Transverse colon (tissue), 4 donors: ENCODE data around the gene RIMS1.
A peak's percentile ranks its signal among the peaks of the same experiment; 100 is the strongest.

ENCODE experiments used
- POLR2AphosphoS5 ChIP-seq, 3 donors: sonication (generic); formaldehyde crosslinking; IDR thresholded peaks; one replicate each; pipeline ENCODE4 v1.6.1; 2016; ENCODE audit warnings: antibody characterized with exemption in 3 of 3
- TF ChIP-seq, protein P1 (sequence below), 5 experiments: fragments of 200-600 bp in 3 of 5; fragments of 450-650 bp in 2 of 5; sonication (generic) in 3 of 5; IDR thresholded peaks; 1 replicate in 2 of 5; 2 replicates in 3 of 5; pipeline ENCODE4 v1.5.1; 2016 to 2017; ENCODE audit warnings: antibody characterized with exemption in 5 of 5, inconsistent platforms in 3 of 5, mild to moderate bottlenecking in 2 of 5, moderate library complexity in 1 of 5

DNA sequence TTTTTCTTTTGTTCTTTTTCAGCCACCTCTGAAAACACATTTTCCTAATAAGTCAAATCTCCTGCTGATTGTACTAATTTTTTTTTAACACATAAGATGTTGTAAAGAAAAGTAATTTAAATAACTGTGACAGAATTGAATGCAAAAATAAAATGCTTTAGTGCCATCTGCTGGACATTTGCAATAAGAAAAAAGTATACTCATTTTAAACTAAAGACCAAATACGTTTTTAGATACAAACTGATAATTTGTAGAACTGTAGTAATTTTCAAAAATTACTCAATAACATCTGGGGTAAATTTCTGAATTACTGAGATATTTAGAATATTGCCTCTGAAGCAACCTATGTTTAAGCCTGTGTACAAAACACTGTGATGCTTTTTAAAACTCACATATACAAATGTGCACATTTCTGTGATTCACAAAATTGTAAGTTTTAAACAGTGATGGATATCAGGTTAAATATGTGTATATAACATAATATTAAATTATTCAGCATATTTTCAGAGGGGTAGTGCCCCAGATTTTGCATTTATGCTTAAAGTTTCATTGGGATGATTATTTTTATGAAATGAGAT lies 198.7 kb downstream of the RIMS1 start:
- TF ChIP-seq, protein P1, sequence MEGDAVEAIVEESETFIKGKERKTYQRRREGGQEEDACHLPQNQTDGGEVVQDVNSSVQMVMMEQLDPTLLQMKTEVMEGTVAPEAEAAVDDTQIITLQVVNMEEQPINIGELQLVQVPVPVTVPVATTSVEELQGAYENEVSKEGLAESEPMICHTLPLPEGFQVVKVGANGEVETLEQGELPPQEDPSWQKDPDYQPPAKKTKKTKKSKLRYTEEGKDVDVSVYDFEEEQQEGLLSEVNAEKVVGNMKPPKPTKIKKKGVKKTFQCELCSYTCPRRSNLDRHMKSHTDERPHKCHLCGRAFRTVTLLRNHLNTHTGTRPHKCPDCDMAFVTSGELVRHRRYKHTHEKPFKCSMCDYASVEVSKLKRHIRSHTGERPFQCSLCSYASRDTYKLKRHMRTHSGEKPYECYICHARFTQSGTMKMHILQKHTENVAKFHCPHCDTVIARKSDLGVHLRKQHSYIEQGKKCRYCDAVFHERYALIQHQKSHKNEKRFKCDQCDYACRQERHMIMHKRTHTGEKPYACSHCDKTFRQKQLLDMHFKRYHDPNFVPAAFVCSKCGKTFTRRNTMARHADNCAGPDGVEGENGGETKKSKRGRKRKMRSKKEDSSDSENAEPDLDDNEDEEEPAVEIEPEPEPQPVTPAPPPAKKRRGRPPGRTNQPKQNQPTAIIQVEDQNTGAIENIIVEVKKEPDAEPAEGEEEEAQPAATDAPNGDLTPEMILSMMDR (IDR thresholded peaks at IDR 0.05) = peak; percentile 31 to 53 (median 40)
- TF ChIP-seq POLR2AphosphoS5 (IDR thresholded peaks at IDR 0.05) = no peak
